ENCODE measurements around the gene SLC50A1.
"Not testable (repeated sequence)": the region's sequence is repeated elsewhere in the genome, so short reads cannot be mapped to it uniquely, and the experiment has no call there.

Gene SLC50A1

DNA sequence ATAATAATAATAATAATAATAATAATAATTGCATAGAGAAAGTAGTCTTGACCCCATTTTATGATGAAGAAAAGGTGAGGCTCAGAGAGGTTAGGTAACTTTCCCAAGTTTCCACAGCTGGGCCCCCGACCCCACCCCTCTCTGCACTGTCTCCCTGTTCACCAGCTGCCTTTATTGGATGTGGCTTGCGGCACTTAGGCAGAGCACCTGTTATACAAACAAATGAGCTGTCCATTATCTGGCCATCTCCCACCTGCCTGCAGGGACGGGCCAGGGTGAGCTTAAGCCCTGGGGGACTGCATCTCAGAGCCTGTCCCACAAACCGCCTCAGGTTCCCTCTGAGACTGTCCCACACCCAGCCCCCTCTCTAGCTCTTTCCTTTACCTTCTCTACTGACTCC is 18.0 kb upstream of the SLC50A1 start:
- DNase-seq: peak; percentile 41

DNA sequence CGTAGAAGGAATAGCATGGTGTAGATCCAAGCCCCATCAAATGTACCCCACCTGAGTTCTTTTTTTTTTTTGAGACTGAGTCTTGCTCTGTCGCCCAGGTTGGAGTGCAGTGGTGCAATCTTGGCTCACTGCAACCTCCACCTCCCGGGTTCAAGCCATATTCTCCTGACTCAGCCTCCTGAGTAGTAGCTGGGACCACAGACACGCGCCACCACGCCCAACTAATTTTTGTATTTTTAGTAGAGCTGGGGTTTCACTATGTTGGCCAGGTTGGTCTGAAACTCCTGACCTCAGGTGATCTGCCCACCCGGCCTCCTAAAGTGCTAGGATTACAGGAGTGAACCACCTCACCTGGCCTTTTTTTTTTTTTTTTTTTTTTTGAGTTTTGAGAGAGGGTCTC is 17.6 kb upstream of the SLC50A1 start:
- DNase-seq: not testable (repeated sequence)

DNA sequence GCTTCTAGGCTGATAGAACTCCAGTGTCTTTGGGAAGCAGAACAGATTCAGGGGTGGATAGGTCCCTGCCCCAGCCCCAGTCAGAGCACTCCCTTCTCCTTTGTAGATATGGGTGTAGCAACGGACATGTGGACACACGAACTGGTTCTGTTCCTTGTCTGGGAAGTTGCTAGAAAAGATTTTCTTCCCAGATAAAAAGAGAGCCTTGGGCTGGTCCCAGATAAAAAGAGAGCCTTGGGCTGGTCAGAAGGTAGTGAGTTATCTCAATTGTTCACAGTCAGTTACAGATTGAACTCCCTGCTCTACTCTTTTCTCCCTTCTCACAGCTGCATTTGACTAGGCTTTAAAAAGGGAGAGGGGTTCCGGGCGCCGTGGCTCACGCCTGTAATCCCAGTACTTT is 15.4 kb upstream of the SLC50A1 start:
- DNase-seq: no peak

DNA sequence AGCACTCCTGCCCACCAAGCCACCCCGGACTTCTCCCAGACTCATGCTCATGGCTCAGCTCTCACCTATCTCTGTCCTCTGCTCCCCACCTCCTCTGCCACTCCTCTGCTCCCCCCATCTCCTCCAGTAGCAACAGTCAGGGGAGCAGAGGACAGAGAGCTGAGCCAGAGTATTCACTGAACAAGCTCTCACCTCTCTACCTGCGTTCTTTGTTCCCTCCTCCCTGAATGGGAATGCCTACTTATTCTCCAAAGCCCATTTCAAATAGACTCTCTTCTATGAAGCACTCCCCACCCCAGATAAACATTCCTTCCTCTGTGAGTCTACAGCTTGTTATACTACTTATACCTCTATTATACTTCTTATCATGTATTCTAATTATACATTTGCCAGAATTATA is 14.4 kb upstream of the SLC50A1 start:
- DNase-seq: no peak

DNA sequence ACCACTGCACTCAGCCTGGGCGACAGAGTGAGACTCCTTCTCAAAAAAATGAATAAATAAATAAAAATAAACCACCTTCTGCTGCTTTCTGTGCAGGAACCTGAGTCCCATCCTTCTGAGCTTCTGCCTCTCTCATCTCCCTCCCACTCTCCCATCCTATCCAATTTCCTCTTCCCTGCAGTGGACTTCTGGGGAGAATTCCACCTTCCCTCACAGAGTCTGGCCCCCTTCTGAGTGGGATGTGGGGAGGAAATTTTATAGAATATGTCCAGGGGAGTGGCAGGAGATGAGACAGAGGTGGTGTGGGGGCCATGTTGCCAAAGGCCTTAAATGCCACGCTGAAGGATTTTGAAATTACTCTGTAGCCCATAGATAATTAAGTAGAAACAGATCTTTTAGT is 13.3 kb upstream of the SLC50A1 start:
- no peak for DNase-seq

DNA sequence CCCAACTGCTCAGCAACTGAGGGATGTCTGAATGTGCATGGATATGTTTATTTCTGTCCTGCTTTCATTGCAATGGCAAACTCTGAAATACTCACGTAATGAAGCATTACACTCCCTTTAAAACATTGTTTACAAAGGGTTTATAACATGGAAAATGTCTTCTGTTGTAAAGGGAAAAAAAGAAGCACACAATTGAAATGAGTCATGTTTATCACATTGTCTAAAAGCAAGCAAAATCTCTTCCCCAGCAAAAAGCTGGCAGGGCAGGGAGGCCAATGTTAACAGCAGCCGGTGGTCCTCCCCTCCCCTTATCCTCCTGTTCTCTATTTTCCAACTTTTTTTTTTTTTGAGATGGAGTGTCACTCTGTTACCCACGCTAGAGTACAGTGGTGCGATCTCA is 11.9 kb upstream of the SLC50A1 start:
- DNase-seq: no peak

DNA sequence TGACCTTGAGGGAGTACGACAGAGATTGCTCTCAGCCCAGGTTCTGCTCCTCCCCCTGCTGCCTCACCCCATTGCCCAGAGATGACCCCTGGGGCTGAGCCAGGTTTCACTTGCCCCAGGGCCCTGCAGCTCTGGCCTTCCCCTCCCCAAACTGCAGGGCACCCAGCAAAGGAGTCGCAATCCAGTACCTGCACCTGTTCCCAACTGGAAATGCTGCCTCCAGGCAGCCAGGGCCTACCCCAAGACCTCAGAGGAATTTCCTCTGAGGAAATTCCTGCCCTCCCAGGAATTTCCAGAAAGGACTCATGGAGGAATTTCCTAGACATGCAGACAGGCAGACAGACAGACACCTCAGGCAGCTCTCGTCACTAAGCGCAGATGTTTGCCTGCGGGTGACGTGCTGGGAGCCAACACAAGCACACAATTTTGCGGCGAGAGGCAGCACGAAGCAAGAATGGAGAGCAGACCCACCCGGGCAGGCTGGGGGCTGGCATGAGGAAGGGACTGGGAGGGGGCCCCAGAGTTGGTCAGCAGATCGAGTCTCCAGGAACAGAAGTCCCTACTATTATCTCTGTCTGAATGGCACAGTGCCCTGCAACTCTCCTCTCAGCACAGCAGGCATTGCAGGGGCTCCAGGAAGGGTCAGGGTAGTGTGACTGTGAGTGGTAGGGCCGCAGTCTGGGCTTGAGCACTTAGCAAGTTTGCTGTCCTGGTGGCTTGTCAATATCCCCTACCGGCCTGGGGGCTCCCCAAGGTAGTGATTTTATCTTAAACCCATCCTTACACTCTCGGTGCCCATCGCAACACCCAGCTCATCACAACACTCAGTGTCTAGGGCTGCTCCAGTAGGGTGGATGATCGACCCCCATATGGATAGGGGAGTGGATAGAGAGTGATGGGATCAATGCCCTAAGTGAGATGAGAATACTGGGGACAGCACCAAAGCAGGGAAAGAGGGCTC is 10.9 kb upstream of the SLC50A1 start:
- DNase-seq: no peak

DNA sequence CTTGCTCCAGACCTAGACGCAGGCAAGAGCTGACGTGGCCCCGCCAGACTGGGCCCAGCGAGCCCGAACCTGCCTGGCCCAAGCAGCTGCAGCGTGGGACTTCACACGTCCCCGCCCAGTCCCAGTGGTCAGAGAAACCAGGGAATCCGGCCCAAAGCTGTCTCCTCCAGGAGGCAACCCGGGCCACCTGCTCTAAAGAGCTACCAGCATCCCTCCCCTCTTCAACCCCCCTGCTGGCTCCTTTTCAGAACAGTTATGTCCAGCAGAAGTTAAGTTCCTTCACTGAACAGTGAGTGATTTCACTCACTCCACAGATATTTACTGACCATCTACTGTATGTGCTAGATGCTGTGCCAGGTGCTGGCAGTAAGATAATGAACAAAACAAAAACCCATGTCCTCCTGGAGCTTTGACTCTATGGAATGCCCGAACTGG is 10.1 kb upstream of the SLC50A1 start:
- DNase-seq: no peak

DNA sequence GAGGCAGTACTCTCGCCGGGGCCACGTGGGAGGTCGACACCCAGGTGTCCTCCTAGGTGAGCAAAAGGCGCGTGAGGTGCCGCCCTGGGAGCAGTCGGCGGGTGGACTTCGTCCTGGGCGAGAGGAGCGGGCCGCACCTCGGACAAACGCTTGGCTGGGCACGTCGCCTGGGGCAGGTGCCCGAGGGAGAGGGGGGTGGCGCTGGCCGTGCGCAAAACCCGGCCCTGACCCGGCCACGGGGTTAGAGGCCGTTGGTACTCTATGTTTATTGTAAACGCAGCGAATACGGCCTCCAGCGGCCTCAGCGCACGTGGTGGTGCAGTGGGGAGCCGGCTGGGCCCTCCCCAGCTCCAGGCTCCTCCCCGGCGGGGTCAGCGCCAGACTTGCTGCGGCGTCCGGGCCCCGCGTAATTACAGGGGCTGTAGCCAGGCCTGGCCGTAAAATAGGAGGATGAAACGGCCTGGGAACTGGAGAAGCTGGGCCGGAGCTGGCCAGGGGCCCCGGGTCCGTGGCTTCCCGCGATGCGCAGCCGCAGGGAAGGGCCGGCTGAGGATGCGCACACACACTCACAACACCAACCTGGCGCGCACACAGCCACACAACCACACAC is 9.6 kb upstream of the SLC50A1 start:
- peak; percentile 24 for DNase-seq

DNA sequence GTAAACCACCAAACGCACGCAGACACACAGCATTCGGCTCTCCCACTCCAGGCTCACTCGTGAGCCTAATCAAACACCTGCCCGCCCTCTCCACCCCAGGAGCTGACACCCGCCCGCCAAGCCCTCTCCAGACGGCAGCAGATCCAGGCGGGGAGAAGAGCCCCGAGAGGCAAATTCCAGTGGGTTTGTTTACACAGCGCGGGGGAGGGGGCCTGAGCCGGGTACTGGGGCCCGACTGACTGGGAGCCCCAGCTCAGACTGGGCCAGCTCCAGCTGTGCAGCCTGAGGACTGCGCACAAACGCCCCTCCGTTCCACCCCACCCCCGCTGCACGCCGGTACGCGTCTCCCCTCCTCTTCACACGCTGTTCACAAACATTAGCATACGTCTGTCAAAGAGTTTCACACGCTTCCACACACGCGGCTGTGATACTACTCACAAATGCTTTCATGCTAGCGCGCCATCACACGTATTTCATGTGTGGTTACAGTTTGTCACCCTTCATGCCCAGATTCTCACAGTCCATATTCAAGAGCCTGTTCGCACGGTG is 9.0 kb upstream of the SLC50A1 start:
- peak; percentile 41 for DNase-seq

DNA sequence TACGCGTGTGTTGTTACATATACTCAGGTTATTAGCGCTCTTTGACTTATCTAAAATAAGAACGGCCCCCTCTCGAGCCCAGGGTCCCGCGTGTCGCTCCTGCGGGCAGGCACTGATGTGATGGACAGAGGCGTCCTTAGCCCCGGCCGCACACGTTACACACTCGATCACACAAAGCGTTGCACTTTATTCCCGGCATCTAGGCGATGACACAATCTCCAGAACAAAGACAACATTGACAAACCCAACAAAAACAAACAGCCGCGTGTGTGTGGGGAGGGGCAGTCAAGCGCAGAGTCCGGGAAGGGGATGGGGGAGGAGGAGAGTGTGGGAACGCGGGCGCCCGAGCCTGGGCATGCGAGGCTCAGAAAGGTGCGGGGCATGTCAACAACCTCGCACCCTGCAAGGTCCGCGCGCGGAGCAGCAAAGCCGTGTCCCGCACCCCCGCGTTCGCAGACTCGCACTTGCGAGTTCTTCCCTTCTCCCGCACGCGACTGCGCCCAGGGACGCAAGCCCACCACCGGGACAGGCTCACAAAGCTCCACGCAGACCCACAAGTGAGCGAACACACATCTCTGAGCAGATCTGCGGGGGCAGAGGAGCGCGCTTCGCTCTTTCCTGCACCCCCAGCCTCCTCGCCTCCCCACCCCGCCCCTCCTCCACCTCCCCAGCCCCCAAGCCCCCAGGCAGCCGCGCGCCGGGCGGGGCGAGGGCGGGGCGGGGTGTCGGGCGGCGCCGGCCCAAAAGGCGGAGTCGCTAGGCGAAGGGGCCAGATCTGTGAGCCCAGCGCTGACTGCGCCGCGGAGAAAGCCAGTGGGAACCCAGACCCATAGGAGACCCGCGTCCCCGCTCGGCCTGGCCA is 8.3 kb upstream of the SLC50A1 start, which contains the start of gene EFNA1:
EFNA1 (plus strand) TSS at position 772 of the 862 bp plus-strand sequence. CDS start 102 bp downstream, outside the sequence.
- DNase-seq: no peak

DNA sequence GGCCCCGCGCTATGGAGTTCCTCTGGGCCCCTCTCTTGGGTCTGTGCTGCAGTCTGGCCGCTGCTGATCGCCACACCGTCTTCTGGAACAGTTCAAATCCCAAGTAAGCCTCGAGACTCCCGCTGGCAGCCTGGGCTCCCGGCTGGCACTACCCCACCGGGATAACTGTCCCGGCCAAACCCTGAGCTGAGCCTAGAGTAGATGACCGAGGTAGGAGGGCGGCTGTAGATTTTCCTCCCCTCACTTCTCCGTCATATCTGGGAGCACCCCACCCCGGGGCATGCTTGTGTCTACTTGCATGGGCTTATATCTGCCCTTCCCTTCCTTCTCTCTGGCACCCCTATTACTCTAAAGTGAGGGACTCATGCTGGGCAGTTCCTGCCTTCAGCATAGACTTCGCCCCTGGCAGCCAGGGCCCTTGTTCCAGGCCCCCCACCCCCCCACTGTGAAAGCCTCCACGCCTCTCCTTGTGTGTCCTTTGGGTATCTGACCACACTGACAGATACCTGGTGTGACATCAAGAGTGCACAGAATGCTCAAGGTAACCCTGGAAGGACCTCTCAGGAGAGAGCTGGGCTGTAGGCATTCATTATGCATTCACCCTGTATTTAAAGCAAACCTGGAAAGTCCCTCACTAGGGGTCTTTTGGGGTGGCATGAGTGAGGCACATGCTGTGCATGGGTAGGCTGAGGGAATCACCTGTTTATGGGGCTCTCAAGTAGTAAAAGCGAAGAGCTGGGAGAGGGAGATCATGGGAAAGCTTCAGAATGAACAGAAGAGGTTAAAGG is 7.5 kb upstream of the SLC50A1 start:
- no peak for DNase-seq

DNA sequence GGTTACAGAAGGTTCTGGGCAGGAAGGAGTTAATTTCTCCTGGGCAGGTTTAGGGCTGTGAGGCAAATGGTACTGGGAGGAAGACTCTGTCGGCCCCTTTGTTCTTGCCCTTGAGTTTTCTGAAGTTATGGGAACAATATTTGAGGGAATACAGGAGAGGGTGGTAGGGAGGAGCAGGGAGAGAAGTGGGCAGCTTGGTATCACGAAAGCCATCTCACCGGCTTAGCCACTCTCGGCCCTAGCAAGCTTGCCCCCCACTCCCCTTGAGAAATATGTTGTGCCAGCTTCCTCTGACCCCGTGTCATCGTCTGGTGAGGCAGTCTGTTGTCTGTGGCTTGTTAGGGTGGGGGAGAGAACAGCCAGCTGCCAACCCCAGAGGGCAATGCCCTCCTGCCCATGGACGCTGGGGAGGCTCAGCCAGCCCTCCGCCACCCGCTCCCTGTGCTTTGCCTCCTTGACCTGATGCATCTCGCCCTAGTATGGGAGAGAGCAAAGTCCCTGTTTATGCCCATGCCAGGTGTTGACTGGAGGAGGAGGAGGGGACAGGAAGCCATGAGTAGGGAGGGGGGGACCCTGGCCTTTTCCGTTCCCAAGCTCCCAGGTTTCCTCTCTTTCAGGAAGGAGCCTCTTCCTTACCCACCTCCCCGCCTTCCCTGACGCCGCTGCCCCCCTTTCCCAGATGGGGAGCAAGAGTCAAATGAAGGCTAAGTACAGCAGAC is 6.7 kb upstream of the SLC50A1 start:
- peak; percentile 65 for DNase-seq

DNA sequence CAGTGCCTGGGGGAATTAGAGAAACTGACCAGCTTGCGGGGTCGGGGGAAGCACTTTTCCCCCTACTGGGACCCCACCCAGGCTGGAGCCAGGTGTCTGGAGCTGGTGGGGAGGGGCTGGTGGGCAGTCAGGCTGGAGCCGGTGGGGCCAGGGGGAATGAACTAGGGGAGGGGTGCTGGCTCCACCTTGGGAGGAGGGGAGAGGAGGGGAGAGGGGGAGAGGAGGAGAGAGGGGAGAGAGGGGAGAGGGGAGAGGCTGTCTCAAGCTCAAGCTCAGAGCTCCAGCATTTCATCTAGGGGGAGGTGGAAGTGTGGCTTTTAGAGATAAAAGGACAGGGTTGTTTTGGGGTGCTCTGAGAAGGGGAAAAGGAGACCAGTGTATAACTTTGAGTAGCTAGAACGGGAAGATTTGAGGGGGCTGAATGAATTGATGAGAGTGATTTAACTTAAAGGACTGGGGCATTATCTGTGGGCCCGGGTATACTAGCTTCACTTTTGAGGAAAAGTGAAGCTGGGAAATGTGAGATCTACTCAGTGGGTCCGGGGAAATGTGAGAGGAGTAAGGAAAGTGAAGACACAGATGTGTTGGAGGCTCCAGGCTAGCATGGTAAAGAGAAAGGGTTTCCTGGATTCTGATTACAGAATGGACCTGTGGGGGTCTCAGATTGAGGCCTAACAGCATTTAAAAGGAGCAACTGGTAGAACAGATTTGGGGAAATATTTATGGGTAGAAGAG is 5.2 kb upstream of the SLC50A1 start:
- no peak for DNase-seq

DNA sequence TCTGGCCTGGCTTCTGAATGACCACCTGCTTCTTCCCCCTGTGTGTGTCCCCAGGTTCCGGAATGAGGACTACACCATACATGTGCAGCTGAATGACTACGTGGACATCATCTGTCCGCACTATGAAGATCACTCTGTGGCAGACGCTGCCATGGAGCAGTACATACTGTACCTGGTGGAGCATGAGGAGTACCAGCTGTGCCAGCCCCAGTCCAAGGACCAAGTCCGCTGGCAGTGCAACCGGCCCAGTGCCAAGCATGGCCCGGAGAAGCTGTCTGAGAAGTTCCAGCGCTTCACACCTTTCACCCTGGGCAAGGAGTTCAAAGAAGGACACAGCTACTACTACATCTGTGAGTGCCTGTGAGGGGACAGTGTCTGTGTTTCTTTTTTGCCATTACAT is 4.4 kb upstream of the SLC50A1 start:
- no peak for DNase-seq

DNA sequence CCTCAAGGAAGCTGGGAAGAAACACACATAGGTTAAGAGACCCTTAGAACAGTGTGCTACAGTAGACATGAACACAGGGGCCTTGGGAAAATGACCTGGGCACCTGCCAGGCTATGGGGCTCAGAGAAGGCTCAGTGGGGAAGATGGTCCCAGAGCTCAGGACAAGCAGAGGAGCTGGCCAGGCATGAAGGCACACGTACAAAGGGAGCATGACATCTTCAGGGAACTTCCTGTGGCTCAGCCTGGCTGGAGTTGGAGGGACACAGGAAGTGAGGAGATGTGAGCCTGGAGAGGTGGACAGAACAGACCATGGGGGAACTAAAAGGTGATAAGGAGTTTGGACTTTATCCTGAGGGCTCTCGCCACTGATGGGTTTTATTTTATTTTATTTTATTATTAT is 3.8 kb upstream of the SLC50A1 start:
- DNase-seq: no peak

DNA sequence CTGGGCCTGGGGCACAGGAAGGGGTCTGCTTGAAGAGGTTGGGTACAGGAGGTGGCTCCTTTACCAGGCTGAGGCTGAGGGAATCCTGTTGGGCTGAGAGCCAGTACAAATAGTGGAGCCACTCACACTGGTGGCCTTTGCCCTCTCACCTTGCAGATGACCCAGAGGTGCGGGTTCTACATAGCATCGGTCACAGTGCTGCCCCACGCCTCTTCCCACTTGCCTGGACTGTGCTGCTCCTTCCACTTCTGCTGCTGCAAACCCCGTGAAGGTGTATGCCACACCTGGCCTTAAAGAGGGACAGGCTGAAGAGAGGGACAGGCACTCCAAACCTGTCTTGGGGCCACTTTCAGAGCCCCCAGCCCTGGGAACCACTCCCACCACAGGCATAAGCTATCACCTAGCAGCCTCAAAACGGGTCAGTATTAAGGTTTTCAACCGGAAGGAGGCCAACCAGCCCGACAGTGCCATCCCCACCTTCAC is 1.8 kb upstream of the SLC50A1 start:
- no peak for DNase-seq

DNA sequence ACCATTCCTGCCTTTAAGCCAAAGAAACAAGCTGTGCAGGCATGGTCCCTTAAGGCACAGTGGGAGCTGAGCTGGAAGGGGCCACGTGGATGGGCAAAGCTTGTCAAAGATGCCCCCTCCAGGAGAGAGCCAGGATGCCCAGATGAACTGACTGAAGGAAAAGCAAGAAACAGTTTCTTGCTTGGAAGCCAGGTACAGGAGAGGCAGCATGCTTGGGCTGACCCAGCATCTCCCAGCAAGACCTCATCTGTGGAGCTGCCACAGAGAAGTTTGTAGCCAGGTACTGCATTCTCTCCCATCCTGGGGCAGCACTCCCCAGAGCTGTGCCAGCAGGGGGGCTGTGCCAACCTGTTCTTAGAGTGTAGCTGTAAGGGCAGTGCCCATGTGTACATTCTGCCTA is 1.3 kb upstream of the SLC50A1 start:
- DNase-seq: no peak

DNA sequence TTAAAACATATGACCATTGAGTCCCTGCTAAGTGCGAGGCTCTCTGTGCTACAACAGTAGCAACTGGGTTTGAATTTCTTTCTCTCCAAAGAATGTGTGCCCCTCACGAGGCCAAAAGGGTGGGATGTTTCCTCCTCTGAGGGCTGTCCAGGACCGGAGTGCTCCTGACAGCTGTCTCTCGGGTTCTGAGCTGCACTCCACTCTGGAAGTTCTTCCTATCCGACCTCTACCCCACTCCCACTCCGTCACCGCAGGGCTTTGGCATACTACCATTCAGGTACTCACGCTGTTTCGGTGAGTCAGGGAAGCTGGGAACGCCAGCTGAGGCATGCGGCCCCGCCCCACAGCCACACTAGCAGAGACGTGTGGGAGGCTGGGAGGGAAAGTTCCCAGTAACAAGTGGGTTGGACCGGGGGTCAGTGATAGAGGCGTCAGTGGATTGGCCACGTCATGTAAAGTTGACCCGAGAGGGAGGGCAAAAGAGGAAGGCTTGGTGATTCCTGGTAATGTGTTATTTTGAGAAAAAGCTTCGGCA is 705 bp upstream of the SLC50A1 start:
- peak; percentile 67 for DNase-seq

DNA sequence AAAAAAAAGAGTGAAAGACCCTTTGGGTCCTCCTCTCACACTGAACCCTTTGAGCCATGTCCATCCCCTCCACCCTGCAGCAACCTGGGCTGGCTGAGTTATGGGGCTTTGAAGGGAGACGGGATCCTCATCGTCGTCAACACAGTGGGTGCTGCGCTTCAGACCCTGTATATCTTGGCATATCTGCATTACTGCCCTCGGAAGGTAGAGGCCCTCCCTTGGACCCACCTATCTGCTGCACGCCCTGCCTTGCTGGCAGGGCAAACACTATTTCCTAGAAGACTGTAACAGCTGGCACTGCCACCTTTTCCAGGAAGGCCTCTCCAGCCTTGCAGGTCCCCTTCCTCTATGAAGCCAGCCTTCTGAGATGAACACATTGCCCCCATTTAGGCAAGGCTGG is 1.1 kb downstream of the SLC50A1 start:
- DNase-seq: no peak

Measured in NCI-H510A (cell line).